Measurements from ENCODE around the gene CEP104.

DNA sequence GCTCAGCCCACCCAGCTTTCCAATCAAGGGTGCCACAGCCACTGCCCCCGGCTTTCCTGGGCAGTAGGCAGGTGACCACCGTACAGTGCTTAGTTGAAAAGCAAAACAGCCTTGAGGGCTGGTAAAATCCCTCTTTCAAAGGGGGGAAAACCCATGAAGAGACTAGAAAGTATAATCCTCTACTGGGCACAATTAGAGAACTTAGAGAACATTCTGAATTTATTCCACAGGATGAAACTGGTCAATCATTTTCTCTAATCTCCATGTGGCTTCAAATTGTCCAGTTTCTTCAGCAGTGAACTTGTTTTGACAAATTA lies 45.5 kb downstream of the CEP104 start:
- TF ChIP-seq, protein P1, sequence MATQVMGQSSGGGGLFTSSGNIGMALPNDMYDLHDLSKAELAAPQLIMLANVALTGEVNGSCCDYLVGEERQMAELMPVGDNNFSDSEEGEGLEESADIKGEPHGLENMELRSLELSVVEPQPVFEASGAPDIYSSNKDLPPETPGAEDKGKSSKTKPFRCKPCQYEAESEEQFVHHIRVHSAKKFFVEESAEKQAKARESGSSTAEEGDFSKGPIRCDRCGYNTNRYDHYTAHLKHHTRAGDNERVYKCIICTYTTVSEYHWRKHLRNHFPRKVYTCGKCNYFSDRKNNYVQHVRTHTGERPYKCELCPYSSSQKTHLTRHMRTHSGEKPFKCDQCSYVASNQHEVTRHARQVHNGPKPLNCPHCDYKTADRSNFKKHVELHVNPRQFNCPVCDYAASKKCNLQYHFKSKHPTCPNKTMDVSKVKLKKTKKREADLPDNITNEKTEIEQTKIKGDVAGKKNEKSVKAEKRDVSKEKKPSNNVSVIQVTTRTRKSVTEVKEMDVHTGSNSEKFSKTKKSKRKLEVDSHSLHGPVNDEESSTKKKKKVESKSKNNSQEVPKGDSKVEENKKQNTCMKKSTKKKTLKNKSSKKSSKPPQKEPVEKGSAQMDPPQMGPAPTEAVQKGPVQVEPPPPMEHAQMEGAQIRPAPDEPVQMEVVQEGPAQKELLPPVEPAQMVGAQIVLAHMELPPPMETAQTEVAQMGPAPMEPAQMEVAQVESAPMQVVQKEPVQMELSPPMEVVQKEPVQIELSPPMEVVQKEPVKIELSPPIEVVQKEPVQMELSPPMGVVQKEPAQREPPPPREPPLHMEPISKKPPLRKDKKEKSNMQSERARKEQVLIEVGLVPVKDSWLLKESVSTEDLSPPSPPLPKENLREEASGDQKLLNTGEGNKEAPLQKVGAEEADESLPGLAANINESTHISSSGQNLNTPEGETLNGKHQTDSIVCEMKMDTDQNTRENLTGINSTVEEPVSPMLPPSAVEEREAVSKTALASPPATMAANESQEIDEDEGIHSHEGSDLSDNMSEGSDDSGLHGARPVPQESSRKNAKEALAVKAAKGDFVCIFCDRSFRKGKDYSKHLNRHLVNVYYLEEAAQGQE (IDR thresholded peaks at IDR 0.05; ENCODE audit: insufficient replicate concordance, low read depth), result no peak
- TF ChIP-seq CTCF (IDR thresholded peaks at IDR 0.05; ENCODE audit: insufficient read depth, low read length), result no peak
- TF ChIP-seq GABPA (IDR thresholded peaks at IDR 0.05; ENCODE audit: low read depth), result no peak

Measured in HL-60 (cell line).